NCI-H69 (cell line): ENCODE results near the gene AP5S1.

ENCODE experiments used
- DNase-seq: peaks from one replicate; lab custom pipeline; 2025; lab: John Stamatoyannopoulos, UW

The AP5S1 gene

GRCh38 chr20:3875378-3875974, 55.1 kb downstream of the AP5S1 start:
- no peak for DNase-seq

- DNase-seq, result no peak
Measured at GRCh38 chr20:3876000-3876399, 55.7 kb downstream of the AP5S1 start.

DNA sequence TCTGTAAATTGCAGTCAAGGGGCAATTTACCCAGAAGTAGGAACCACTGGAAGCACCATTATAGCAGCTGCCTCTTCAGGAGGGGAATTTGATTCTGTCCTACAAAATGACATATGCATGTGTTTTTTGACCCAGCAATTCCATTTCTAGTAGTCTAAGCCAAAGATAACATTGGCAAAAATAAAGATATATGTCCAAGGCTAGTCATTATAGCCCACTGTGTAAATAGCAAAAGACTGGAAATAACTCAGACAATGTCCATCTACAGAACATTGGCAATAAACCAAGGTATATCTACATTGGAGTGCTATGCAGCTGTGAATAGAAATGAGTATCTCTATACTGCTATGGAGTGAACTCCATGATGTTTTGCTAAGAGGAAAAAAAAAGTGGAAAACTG, 56.3 kb downstream of the AP5S1 start:
- no peak for DNase-seq
